HT-29 (cell line): Measurements from ENCODE around the gene KIFAP3. TPM values are rescaled to one million over a fixed set of nuclear protein-coding genes. Genes with fewer than 3 reads are reported as not detected.
"Not testable (repeated sequence)": the region's sequence is repeated elsewhere in the genome, so short reads cannot be mapped to it uniquely, and the experiment has no call there.

Source experiments
- DNase-seq: peaks from one replicate; pipeline ENCODE4 v3.0.0-alpha.2; 2015; ENCODE audit warnings: low spot score
- total RNA-seq: library from RNA; depleted of rRNA; stranded (reverse); fragments of >200 nt; shearing (Covaris generic); gene quantifications from 2 replicates; pipeline ENCODE4 v1.2.3, GENCODE V29; 2014

The KIFAP3 gene
- total RNA-seq, 1 experiment from 2014 or later, result 3.5 TPM

DNA sequence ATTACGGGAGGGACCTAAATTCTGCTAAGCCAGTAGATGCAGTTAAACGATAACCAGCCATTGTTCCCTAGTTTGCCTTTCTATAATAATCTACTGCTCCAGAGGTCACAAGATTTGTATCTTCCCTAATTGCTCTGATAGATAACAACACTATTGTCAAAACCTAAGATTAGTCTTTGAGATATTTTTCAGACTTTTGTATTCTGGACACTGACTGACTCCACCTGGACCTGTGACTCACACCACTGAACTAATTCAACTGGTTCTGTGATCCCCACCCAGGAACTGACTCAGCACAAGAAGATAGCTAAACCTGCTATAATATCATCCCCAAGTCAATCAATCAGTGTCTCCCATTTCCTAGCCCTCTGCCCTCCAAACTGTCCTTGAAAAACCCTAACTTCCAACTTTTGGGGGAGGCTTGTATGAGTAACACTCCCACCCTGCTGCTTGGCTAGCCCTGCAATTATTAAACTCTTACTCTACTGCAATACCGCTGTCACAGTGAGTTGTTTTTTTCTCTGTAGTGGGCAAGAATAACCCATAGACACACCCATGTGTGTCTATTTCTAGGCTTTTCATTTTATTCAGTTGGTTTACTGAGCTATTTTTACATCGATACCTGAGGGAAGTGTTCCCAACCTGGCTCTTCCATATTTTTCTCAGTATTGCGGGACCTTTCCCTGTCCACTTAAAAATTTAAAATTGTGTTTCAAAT lies 11.2 kb downstream of the KIFAP3 start:
- DNase-seq, result peak; percentile 59

- DNase-seq, result not testable (repeated sequence)
Observed at GRCh38 chr1:170061676-170062075, 12.8 kb downstream of the KIFAP3 start.

GRCh38 chr1:170060015-170060520 lies 14.4 kb downstream of the KIFAP3 start:
- DNase-seq, result not testable (repeated sequence)

GRCh38 chr1:170049176-170049800 lies 25.2 kb downstream of the KIFAP3 start:
- no peak for DNase-seq

- no peak for DNase-seq
Observed at GRCh38 chr1:170048515-170048914, 26.0 kb downstream of the KIFAP3 start.

GRCh38 chr1:170044187-170044586 lies 30.3 kb downstream of the KIFAP3 start:
- DNase-seq, result no peak

- DNase-seq, result no peak
Observed at GRCh38 chr1:170041423-170042192, 32.9 kb downstream of the KIFAP3 start.

DNA sequence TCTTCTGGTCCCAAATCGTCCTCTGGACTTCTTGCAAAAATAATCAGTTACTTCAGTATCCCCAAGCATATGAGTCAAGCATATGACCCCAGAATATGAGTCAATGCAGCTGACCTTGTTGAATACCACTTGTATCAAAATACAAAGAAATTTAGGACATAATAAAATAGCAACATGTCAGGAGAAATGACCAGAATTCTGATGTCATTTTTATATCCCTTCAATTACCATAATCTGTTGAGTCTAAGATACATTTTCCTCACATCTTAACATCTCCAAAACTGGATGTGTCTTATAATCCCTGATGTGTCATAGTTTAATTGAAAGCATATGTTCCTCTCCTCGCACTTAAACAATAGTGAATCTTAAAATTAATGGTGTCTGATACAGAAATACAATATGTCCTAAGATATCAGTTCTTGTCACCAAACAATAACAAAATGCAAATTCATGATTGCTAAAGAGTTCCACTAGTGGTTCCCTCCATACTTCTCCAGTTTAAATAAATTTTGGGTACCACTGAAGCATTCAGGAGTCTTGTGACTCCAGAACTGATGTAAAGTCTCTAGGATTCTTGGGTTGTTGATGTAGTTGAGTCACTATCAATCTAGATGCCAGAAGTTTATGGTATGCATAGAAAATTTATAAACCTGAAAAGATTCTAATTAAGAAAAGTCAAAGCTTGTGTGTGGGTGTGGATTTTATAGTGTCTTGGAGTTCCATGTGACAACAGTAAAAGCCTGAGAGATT lies 41.8 kb downstream of the KIFAP3 start:
- DNase-seq, result no peak

GRCh38 chr1:170030212-170030611 lies 44.3 kb downstream of the KIFAP3 start:
- peak; percentile 9 for DNase-seq

DNA sequence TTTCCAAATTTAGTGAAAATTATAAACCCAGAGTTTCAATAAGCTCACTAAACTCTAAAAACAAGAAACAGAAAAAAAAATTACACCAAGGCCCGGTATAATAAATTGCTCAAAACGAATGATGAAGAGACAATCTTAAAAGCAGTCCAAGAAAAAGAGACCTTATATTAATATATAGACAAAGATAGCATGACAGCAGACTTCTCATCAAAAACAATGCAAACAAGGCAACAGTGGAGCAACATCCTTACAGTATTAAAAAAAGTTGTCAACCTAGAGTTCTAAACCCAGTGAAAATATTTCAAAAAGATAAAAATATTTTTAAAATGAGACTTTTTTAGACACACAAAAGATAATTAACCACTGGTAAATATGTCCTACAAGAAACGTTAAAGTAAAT lies 46.7 kb downstream of the KIFAP3 start:
- no peak for DNase-seq

DNA sequence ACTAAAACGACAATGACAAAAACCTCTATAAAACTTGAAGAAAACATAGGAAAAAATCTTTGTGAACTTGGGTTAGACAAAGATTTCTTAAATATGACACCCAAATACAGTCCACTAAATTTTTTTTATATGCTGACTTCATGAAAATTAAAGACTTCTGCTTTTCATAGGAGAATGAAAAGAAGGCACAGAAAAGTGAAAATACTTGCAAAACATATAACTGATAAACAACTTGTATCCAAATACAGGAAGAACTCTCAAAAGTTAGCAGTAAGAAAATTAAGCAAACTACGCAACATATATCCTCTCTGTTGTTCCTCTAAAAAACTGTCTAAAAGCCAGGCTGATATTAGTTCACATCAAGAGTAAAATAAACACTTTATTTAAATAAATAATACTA lies 53.6 kb downstream of the KIFAP3 start:
- no peak for DNase-seq

- no peak for DNase-seq
Observed at GRCh38 chr1:170017478-170017877, 57.0 kb downstream of the KIFAP3 start.

- DNase-seq, result no peak
Observed at GRCh38 chr1:170012920-170013319, 61.6 kb downstream of the KIFAP3 start.

- DNase-seq, result peak; percentile 80
Observed at GRCh38 chr1:170010443-170010842, 64.1 kb downstream of the KIFAP3 start.

- no peak for DNase-seq
Observed at GRCh38 chr1:170009551-170009950, 64.9 kb downstream of the KIFAP3 start.

DNA sequence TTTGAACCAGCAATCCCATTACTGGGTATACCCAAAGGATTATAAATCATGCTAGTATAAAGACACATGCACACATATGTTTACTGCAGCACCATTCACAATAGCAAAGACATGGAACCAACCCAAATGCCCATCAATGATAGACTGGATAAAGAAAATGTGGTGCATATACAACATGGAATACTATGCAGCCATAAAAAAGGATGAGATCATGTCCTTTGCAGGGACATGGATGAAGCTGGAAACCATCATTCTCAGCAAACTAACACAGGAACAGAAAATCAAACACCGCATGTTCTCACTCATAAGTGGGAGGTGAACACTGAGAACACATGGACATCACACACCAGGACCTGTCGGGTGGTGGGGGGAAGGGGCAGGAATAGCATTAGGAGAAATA lies 65.8 kb downstream of the KIFAP3 start:
- not testable (repeated sequence) for DNase-seq

DNA sequence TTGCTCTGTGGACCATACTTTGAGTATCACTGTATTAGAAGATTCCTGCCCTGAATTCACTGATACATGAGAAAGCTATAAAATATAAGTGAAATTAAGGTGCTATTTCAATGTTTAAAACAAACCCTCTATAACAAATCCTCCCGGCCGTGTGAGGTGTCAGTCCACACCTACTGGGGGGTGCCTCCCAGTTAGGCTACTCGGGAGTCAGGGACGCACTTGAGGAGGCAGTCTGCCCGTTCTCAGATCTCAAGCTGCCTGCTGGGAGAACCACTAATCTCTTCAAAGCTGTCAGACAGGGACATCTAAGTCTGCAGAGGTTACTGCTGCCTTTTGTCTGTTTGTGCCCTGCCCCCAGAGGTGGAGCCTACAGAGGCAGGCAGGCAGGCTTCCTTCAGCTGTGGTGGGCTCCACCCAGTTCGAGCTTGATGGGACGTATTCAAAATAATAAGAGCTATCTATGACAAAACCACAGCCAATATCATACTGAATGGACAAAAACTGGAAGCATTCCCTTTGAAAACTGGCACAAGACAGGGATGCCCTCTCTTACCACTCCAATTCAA lies 71.1 kb downstream of the KIFAP3 start:
- DNase-seq, result not testable (repeated sequence)

- peak; percentile 70 for DNase-seq
Observed at GRCh38 chr1:170001266-170001665, 73.2 kb downstream of the KIFAP3 start.

GRCh38 chr1:169999761-170000160 lies 74.7 kb downstream of the KIFAP3 start:
- no peak for DNase-seq

- DNase-seq, result peak; percentile 68
Observed at GRCh38 chr1:169999331-169999741, 75.2 kb downstream of the KIFAP3 start.

GRCh38 chr1:169995993-169996392 lies 78.5 kb downstream of the KIFAP3 start:
- DNase-seq, result no peak
